Measurements from ENCODE around the gene GJB1. TPM values are rescaled to one million over a fixed set of nuclear protein-coding genes. Genes with fewer than 3 reads are reported as not detected.

GJB1 gene
- total RNA-seq, 1 donor from 2014 or later = 3.9 TPM

- Mint-ChIP-seq H3K36me3 (no peaks in the 10 kb centered on the region), H3K27ac (peak overlapping the region; percentile 97), H3K4me1 (ENCODE audit: unreplicated experiment) (peaks cover 20% of the 10 kb centered on the region), H3K9me3 (no peaks in the 10 kb centered on the region), H3K27me3 (no peaks in the 10 kb centered on the region), H3K4me3 (no peak overlapping the region)
- DNase-seq (ENCODE audit: extremely low spot score, unreplicated experiment) = no peak
- no peak for TF ChIP-seq CTCF (conservative IDR thresholded peaks at IDR 0.05)
Observed at GRCh38 chrX:71184092-71184491, 38.9 kb upstream of the GJB1 start.

GRCh38 chrX:71184803-71185495 is 38.1 kb upstream of the GJB1 start:
- H3K4me3 Mint-ChIP-seq = no peak overlapping the region
- no peaks in the 10 kb centered on the region for H3K9me3 Mint-ChIP-seq
- H3K27ac Mint-ChIP-seq = peak overlapping the region; percentile 43
- DNase-seq (ENCODE audit: extremely low spot score, unreplicated experiment) = no peak
- no peaks in the 10 kb centered on the region for H3K27me3 Mint-ChIP-seq
- H3K4me1 Mint-ChIP-seq (ENCODE audit: unreplicated experiment) = peaks cover 20% of the 10 kb centered on the region
- no peak for TF ChIP-seq CTCF (conservative IDR thresholded peaks at IDR 0.05)
- no peaks in the 10 kb centered on the region for H3K36me3 Mint-ChIP-seq

GRCh38 chrX:71191248-71191647 is 31.8 kb upstream of the GJB1 start:
- TF ChIP-seq CTCF (conservative IDR thresholded peaks at IDR 0.05) = no peak
- DNase-seq (ENCODE audit: extremely low spot score, unreplicated experiment) = no peak
- Mint-ChIP-seq H3K4me1 (ENCODE audit: unreplicated experiment) (no peaks in the 10 kb centered on the region), H3K4me3 (no peak overlapping the region), H3K9me3 (no peaks in the 10 kb centered on the region), H3K27me3 (no peaks in the 10 kb centered on the region), H3K36me3 (no peaks in the 10 kb centered on the region), H3K27ac (no peak overlapping the region)

- Mint-ChIP-seq H3K36me3 (no peaks in the 10 kb centered on the region), H3K27ac (no peak overlapping the region), H3K4me1 (ENCODE audit: unreplicated experiment) (no peaks in the 10 kb centered on the region), H3K4me3 (no peak overlapping the region), H3K9me3 (no peaks in the 10 kb centered on the region), H3K27me3 (no peaks in the 10 kb centered on the region)
- no peak for TF ChIP-seq CTCF (conservative IDR thresholded peaks at IDR 0.05)
- no peak for DNase-seq (ENCODE audit: extremely low spot score, unreplicated experiment)
Observed at GRCh38 chrX:71195964-71196649, 26.9 kb upstream of the GJB1 start.

- H3K27me3 Mint-ChIP-seq = no peaks in the 10 kb centered on the region
- no peak for TF ChIP-seq CTCF (conservative IDR thresholded peaks at IDR 0.05)
- H3K36me3 Mint-ChIP-seq = no peaks in the 10 kb centered on the region
- no peak overlapping the region for H3K4me3 Mint-ChIP-seq
- H3K4me1 Mint-ChIP-seq (ENCODE audit: unreplicated experiment) = no peaks in the 10 kb centered on the region
- DNase-seq (ENCODE audit: extremely low spot score, unreplicated experiment) = no peak
- no peaks in the 10 kb centered on the region for H3K9me3 Mint-ChIP-seq
- H3K27ac Mint-ChIP-seq = no peak overlapping the region
Observed at GRCh38 chrX:71198066-71198465, 25.0 kb upstream of the GJB1 start.
